Loucy (cell line): Measurements from ENCODE around the gene PHF20.

Experiments used
- H2AFZ ChIP-seq: fragments of 200-600 bp; sonication (generic); 2 replicates; pipeline ENCODE4 v1.6.0; 2016; ENCODE audit warnings: antibody characterized with exemption, mild to moderate bottlenecking, low read length, moderate library complexity
- H3F3A ChIP-seq: fragments of 200-600 bp; 2 replicates; pipeline ENCODE4 v1.6.0; 2016; ENCODE audit warnings: antibody characterized with exemption, low read depth, mild to moderate bottlenecking
- H3K27me3 ChIP-seq: fragments of 200-600 bp; sonication (generic); 2 replicates; pipeline ENCODE4 v1.6.1; 2014; ENCODE audit warnings: low read length, mild to moderate bottlenecking; ENCODE audit not compliant: insufficient read depth, poor library complexity, severe bottlenecking
- H3K36me3 ChIP-seq: fragments of 200-600 bp; sonication (generic); 2 replicates; pipeline ENCODE4 v1.6.1; 2016; ENCODE audit warnings: low read length; ENCODE audit not compliant: insufficient read depth
- H3K4me1 ChIP-seq: fragments of 200-600 bp; sonication (generic); 2 replicates; pipeline ENCODE4 v1.5.1; 2014; ENCODE audit warnings: low read length, mild to moderate bottlenecking; ENCODE audit not compliant: insufficient read depth, poor library complexity, severe bottlenecking
- H3K4me2 ChIP-seq: fragments of 200-600 bp; sonication (generic); 2 replicates; pipeline ENCODE4 v1.6.0; 2014; ENCODE audit warnings: antibody characterized with exemption, low read length, low read depth, mild to moderate bottlenecking; ENCODE audit not compliant: poor library complexity, severe bottlenecking
- H3K4me3 ChIP-seq: fragments of 200-600 bp; sonication (generic); 2 replicates; pipeline ENCODE4 v1.5.1; 2014; ENCODE audit warnings: low read length, mild to moderate bottlenecking, mixed read lengths; ENCODE audit not compliant: poor library complexity, severe bottlenecking
- H3K79me2 ChIP-seq: fragments of 200-600 bp; sonication (generic); 2 replicates; pipeline ENCODE4 v1.6.1; 2014; ENCODE audit warnings: low read length; ENCODE audit not compliant: insufficient read depth
- H3K9ac ChIP-seq: fragments of 200-600 bp; sonication (generic); 2 replicates; pipeline ENCODE4 v1.6.0; 2014; ENCODE audit warnings: mild to moderate bottlenecking, low read depth, low read length, moderate library complexity; ENCODE audit not compliant: poor library complexity, severe bottlenecking
- H3K9me2 ChIP-seq: fragments of 200-600 bp; sonication (generic); replicated peaks from 2 replicates; pipeline ENCODE4 v1.6.1; 2016; ENCODE audit warnings: low read depth, low read length, mixed read lengths
- H3K9me3 ChIP-seq: fragments of 200-600 bp; sonication (generic); 2 replicates; pipeline ENCODE4 v1.6.1; 2014; ENCODE audit warnings: mild to moderate bottlenecking, antibody characterized with exemption, low read length, low read depth; ENCODE audit not compliant: insufficient read depth
- H4K20me1 ChIP-seq: fragments of 200-600 bp; sonication (generic); 2 replicates; pipeline ENCODE4 v1.6.0; 2014; ENCODE audit warnings: antibody characterized with exemption, low read length, mild to moderate bottlenecking; ENCODE audit not compliant: insufficient read depth, poor library complexity, severe bottlenecking
- CTCF ChIP-seq: fragments of 200-600 bp; sonication (generic); conservative IDR thresholded peaks from 2 replicates; pipeline ENCODE4 v1.5.1; 2014; ENCODE audit warnings: mild to moderate bottlenecking, antibody characterized with exemption, low read length
- EZH2phosphoT487 ChIP-seq: fragments of 200-600 bp; IDR thresholded peaks from 2 replicates; pipeline ENCODE4 v1.6.1; 2018; ENCODE audit warnings: antibody characterized with exemption, mild to moderate bottlenecking, moderate library complexity, borderline replicate concordance

The PHF20 gene

GRCh38 chr20:35903843-35904242 is 132.0 kb downstream of the PHF20 start:
- no peaks in the 10 kb centered on the region for H3K9me3 ChIP-seq
- TF ChIP-seq EZH2phosphoT487 = no peak
- no peak for TF ChIP-seq CTCF
- peaks cover 19% of the 10 kb centered on the region; the same call in 1 of the 2 replicates for H3K36me3 ChIP-seq
- H3K79me2 ChIP-seq = no peaks in the 10 kb centered on the region
- H2AFZ ChIP-seq = no peak overlapping the region
- no peak overlapping the region for H3K9ac ChIP-seq
- no peak overlapping the region for H3K4me2 ChIP-seq
- no peaks in the 10 kb centered on the region for H3K4me1 ChIP-seq
- H4K20me1 ChIP-seq = no peaks in the 10 kb centered on the region
- H3F3A ChIP-seq = no peaks in the 10 kb centered on the region
- no peaks in the 10 kb centered on the region for H3K9me2 ChIP-seq
- H3K4me3 ChIP-seq = no peak overlapping the region
- no peaks in the 10 kb centered on the region for H3K27me3 ChIP-seq

- H2AFZ ChIP-seq = no peak overlapping the region
- no peak overlapping the region for H3K4me2 ChIP-seq
- H3K4me1 ChIP-seq = no peaks in the 10 kb centered on the region
- TF ChIP-seq EZH2phosphoT487 = no peak
- TF ChIP-seq CTCF = no peak
- H3F3A ChIP-seq = no peaks in the 10 kb centered on the region
- no peaks in the 10 kb centered on the region for H4K20me1 ChIP-seq
- no peak overlapping the region for H3K4me3 ChIP-seq
- H3K36me3 ChIP-seq = peaks cover 10% of the 10 kb centered on the region; the same call in 1 of the 2 replicates
- H3K9ac ChIP-seq = no peak overlapping the region
- no peaks in the 10 kb centered on the region for H3K79me2 ChIP-seq
- H3K9me2 ChIP-seq = no peaks in the 10 kb centered on the region
- H3K27me3 ChIP-seq = no peaks in the 10 kb centered on the region
- H3K9me3 ChIP-seq = no peaks in the 10 kb centered on the region
These were observed 133.3 kb downstream of the PHF20 start for GRCh38 chr20:35904982-35905663.

GRCh38 chr20:35907017-35907701 is 135.3 kb downstream of the PHF20 start:
- H3K4me2 ChIP-seq = no peak overlapping the region
- H2AFZ ChIP-seq = no peak overlapping the region
- no peaks in the 10 kb centered on the region for H3K9me3 ChIP-seq
- H3K36me3 ChIP-seq = peaks cover 18% of the 10 kb centered on the region; the same call in 1 of the 2 replicates
- H3K9me2 ChIP-seq = no peaks in the 10 kb centered on the region
- H4K20me1 ChIP-seq = no peaks in the 10 kb centered on the region
- H3K4me1 ChIP-seq = no peaks in the 10 kb centered on the region
- no peaks in the 10 kb centered on the region for H3K79me2 ChIP-seq
- H3K4me3 ChIP-seq = no peak overlapping the region
- no peak for TF ChIP-seq CTCF
- no peak for TF ChIP-seq EZH2phosphoT487
- H3F3A ChIP-seq = no peaks in the 10 kb centered on the region
- H3K27me3 ChIP-seq = no peaks in the 10 kb centered on the region
- no peak overlapping the region for H3K9ac ChIP-seq
